Endothelial cell of umbilical vein (primary cell): ENCODE results near the gene PSMD13. TPM values are rescaled to one million over a fixed set of nuclear protein-coding genes. Genes with fewer than 3 reads are reported as not detected.

Source experiments
- BruUV-seq: library from RNA; stranded (reverse); fragments of 400-500 nt; replicated peaks from 2 replicates; lab custom pipeline; 2021; lab: Mats Ljungman, UMichigan
- CTCF ChIA-PET: fragments of 300-600, 350-600 bp; sonication (Branson Sonifier 250); formaldehyde crosslinking; loops from one replicate; lab custom pipeline; 2021; ENCODE audit warnings: antibody characterized with exemption, inconsistent platforms; lab: Charles Lee
- POLR2A ChIA-PET: fragments of 300-600, 350-600 bp; sonication (Branson Sonifier 250); formaldehyde crosslinking; loops from one replicate; lab custom pipeline; 2021; ENCODE audit warnings: antibody characterized with exemption, inconsistent platforms; lab: Charles Lee
- DNase-seq: peaks from one replicate; pipeline ENCODE4 v3.0.0-alpha.2; 2011; ENCODE audit warnings: low read depth, low spot score
- FAIRE-seq: peaks from 2 replicates; lab custom pipeline; 2011; peaks lifted over from hg19 to GRCh38; lab: Jason Lieb, UNC
- H2AFZ ChIP-seq: 2 replicates; pipeline ENCODE4 v1.6.0; 2012; ENCODE audit warnings: low read depth, low read length, control low read depth, inconsistent platforms
- H3K27ac ChIP-seq: 2 replicates; pipeline ENCODE4 v1.5.1; 2011; ENCODE audit warnings: low read depth, mild to moderate bottlenecking, control low read depth, low read length, moderate library complexity; ENCODE audit not compliant: insufficient read depth
- H3K27me3 ChIP-seq, 2 experiments: 2 replicates each; pipeline versions ENCODE4 v1.6.0 to v1.6.1; 2011; ENCODE audit warnings: low read length in 2 of 2, mixed read lengths in 1 of 2; ENCODE audit not compliant: control insufficient read depth in 2 of 2, insufficient read depth in 2 of 2
- H3K36me3 ChIP-seq, 2 experiments: 2 replicates in 1 of 2; 3 replicates in 1 of 2; pipeline ENCODE4 v1.5.1; 2011; ENCODE audit warnings: low read length in 2 of 2, mild to moderate bottlenecking in 1 of 2, moderate library complexity in 1 of 2; ENCODE audit not compliant: control insufficient read depth in 2 of 2, insufficient read depth in 2 of 2; ENCODE audit errors: extremely low read depth in 1 of 2
- H3K4me1 ChIP-seq: 3 replicates; pipeline ENCODE4 v1.5.1; 2011; ENCODE audit warnings: mild to moderate bottlenecking, low read length; ENCODE audit not compliant: control insufficient read depth, insufficient read depth; ENCODE audit errors: extremely low read depth
- H3K4me2 ChIP-seq: 2 replicates; pipeline ENCODE4 v1.6.1; 2011; ENCODE audit warnings: low read length, control low read depth, mixed read lengths; ENCODE audit not compliant: insufficient read depth
- H3K4me3 ChIP-seq, 3 experiments: fragments of 200-600 bp in 1 of 3; sonication (generic), shearing (Covaris generic) in 1 of 3; replicated peaks in 1 of 3; 2 replicates each; pipeline ENCODE4 v1.5.1; 2011 to 2016; ENCODE audit warnings: control low read depth in 3 of 3, low read length in 3 of 3, mild to moderate bottlenecking in 2 of 3, inconsistent platforms in 1 of 3, low read depth in 1 of 3, moderate library complexity in 1 of 3; ENCODE audit not compliant: insufficient read depth in 1 of 3
- H3K79me2 ChIP-seq: 2 replicates; pipeline ENCODE4 v1.6.0; 2012; ENCODE audit warnings: low read length, inconsistent platforms; ENCODE audit not compliant: control insufficient read depth, insufficient read depth
- H3K9ac ChIP-seq: replicated peaks from 2 replicates; pipeline ENCODE3; 2011; ENCODE audit warnings: low read length, control low read depth; ENCODE audit not compliant: insufficient read depth; ENCODE audit errors: extremely low read depth
- H3K9me1 ChIP-seq: replicated peaks from 3 replicates; pipeline ENCODE4 v1.6.0; 2011; ENCODE audit warnings: mild to moderate bottlenecking, low read length; ENCODE audit not compliant: control insufficient read depth, insufficient read depth; ENCODE audit errors: extremely low read depth
- H3K9me3 ChIP-seq: replicated peaks from 2 replicates; pipeline ENCODE4 v1.5.1; 2012; ENCODE audit warnings: low read length, inconsistent platforms; ENCODE audit not compliant: control insufficient read depth, insufficient read depth
- H4K20me1 ChIP-seq: replicated peaks from 2 replicates; pipeline ENCODE3; 2011; ENCODE audit warnings: mild to moderate bottlenecking, low read length; ENCODE audit not compliant: control insufficient read depth, insufficient read depth; ENCODE audit errors: extremely low read depth
- CTCF ChIP-seq, 2 donors: IDR thresholded peaks; 1 replicate in 1 of 2; 2 replicates in 1 of 2; pipeline ENCODE4 v1.5.1; 2011; ENCODE audit warnings: low read length in 2 of 2, mild to moderate bottlenecking in 2 of 2, moderate library complexity in 2 of 2, control low read depth in 1 of 2, inconsistent platforms in 1 of 2, low read depth in 1 of 2; ENCODE audit not compliant: insufficient read depth in 1 of 2; ENCODE audit errors: extremely low read depth in 1 of 2
- EZH2 ChIP-seq: IDR thresholded peaks from 2 replicates; pipeline ENCODE4 v1.6.1; 2012; ENCODE audit warnings: borderline replicate concordance, low read depth, mild to moderate bottlenecking, moderate library complexity, low read length, inconsistent platforms; ENCODE audit not compliant: severe bottlenecking
- FOS ChIP-seq: IDR thresholded peaks from 2 replicates; pipeline ENCODE4 v1.6.1; 2011; ENCODE audit warnings: mild to moderate bottlenecking, low read length, moderate library complexity, borderline replicate concordance; ENCODE audit not compliant: insufficient read depth
- JUN ChIP-seq: IDR thresholded peaks from 2 replicates; pipeline ENCODE4 v1.6.1; 2011; ENCODE audit warnings: borderline replicate concordance, low read depth; ENCODE audit not compliant: insufficient read length, insufficient read depth
- MAX ChIP-seq: IDR thresholded peaks from 2 replicates; pipeline ENCODE4 v1.6.1; 2011; ENCODE audit not compliant: insufficient read depth, insufficient read length
- MYC ChIP-seq: IDR thresholded peaks from one replicate; pipeline ENCODE4 v1.6.1; 2011; ENCODE audit warnings: mild to moderate bottlenecking, low read depth, low read length
- POLR2A ChIP-seq: IDR thresholded peaks from 2 replicates; pipeline ENCODE4 v1.6.1; 2012; ENCODE audit warnings: low read depth, mild to moderate bottlenecking, control low read depth, low read length
- POLR2AphosphoS5 ChIP-seq: IDR thresholded peaks from 2 replicates; pipeline ENCODE4 v1.6.1; 2012; ENCODE audit warnings: low read depth, mild to moderate bottlenecking, control low read depth, low read length, moderate library complexity; ENCODE audit not compliant: insufficient read depth
- dilution Hi-C: fragments of 300-500 bp; cut with MboI; formaldehyde crosslinking; loops from one replicate; pipeline ENCODE4 v1.15.0; 2019; ENCODE audit warnings: low sequenced_read_pairs; ENCODE audit not compliant: extremely low pct_ligation_motif_present
- intact Hi-C: fragments of 100-400 bp; cut with micrococcal nuclease; formaldehyde crosslinking; loops from one replicate; pipeline ENCODE4 v1.10.0; 2022
- polyA plus RNA-seq, 4 experiments: library from polyadenylated mRNA; depleted of rRNA in 3 of 4; stranded (reverse) in 3 of 4; unstranded in 1 of 4; fragments of >200 nt; gene quantifications; 2 replicates each; pipeline versions ENCODE4 v1.2.1 to v1.2.3, GENCODE V29; 2011 to 2012; ENCODE audit warnings: missing spikeins in 1 of 4
- total RNA-seq: library from RNA; stranded (reverse); gene quantifications from 2 replicates; pipeline ENCODE4 v1.2.3, GENCODE V29; 2021

Gene PSMD13
- total and polyA plus RNA-seq, 2 donors (not counting 3 experiments of a cell fraction or from before 2014, with no cell fraction given) = 168 to 214 TPM

GRCh38 chr11:227824-228379 is 8.9 kb upstream of the PSMD13 start:
- H3K79me2 ChIP-seq = no peaks in the 10 kb centered on the region
- no peaks in the 10 kb centered on the region for H4K20me1 ChIP-seq
- no peaks in the 10 kb centered on the region for H3K9me1 ChIP-seq
- no peak overlapping the region for H3K4me3 ChIP-seq
- FAIRE-seq (no peak), DNase-seq (no peak)
- H3K36me3 ChIP-seq = peaks cover 0 to 4% of the 10 kb centered on the region in 2 experiments
- intact Hi-C loops = no loop called here
- no peak for TF ChIP-seq MYC
- TF ChIP-seq MAX = no peak
- no peak for TF ChIP-seq JUN
- TF ChIP-seq FOS = no peak
- no peak for TF ChIP-seq CTCF (IDR thresholded peaks at IDR 0.05; ENCODE audit: extremely low read depth in 1 of 2, insufficient read depth in 1 of 2, low read depth in 1 of 2, low read length in 2 of 2)
- no peak for TF ChIP-seq POLR2AphosphoS5
- no peak for TF ChIP-seq POLR2A
- no peak for TF ChIP-seq EZH2
- dilution Hi-C loops = no loop called here
- ChIA-PET CTCF (interaction anchor here (3.3 kb wide), 1 partner anchor 23 kb away, joined by 10 read pairs; no protein-coding TSS in a partner anchor), POLR2A (no interaction called here)
- no peaks in the 10 kb centered on the region for H3K27me3 ChIP-seq
- H3K9ac ChIP-seq = no peak overlapping the region
- H2AFZ ChIP-seq = no peak overlapping the region
- H3K27ac ChIP-seq = no peak overlapping the region
- BruUV-seq = no TSS peak
- no peaks in the 10 kb centered on the region for H3K4me1 ChIP-seq
- H3K4me2 ChIP-seq = no peak overlapping the region
- H3K9me3 ChIP-seq = no peaks in the 10 kb centered on the region
